ENCODE results near the gene CGB5. TPM values are rescaled to one million over a fixed set of nuclear protein-coding genes. Genes with fewer than 3 reads are reported as not detected.

The CGB5 gene
- total and polyA plus RNA-seq, 9 of the 15 experiments (the other 6 are each of a cell fraction or from before 2014, with no cell fraction given): not detected

DNA sequence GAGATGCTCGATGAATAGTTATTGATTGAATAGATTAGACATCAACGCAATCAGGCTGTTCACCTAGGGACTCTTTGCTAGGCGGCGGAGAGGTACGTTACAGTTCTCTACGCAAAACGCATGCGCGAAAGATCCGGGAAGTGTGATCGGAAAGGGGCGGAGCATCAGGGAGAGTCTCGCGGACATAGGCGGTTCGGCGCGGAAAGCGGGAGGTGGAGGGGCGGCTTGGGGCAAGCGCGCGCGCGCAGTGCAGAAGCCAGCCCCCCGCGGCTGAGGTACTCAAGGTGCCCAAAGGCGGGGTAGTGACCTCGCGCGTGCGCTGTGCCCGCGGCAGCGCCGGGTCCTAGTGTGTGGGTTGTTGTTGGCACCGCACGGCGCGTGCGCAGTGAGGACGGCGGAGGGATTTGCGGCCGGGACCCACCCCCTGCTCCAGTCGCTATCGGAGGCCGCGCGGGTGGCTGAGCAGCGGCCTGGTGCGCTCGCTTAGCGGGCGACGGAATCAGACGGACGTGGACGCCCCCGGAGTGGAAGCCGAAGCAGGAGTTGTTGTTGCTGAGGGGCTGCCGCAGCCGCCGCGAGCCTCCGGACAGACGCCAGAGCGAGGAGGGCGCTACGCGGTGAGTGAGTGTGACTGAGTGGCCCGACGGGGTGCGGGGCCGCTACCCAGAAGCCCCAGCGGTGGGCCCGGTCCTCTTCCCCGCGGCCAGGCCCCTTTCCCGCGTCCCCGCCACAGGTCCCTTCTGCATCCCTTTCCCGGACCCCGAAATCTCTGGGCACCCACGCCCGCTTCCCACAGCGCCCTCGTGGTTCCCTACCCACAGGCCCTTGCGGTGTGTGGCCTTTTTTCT lies 41.6 kb downstream of the CGB5 start, which contains the start of gene SNRNP70 (continued):
- TF ChIP-seq E2F6 (IDR thresholded peaks at IDR 0.05; ENCODE audit: borderline replicate concordance in 1 of 2, extremely low read depth in 1 of 2, insufficient read depth in 1 of 2, insufficient read length in 1 of 2, low read depth in 1 of 2, low read length in 1 of 2, poor library complexity in 1 of 2, severe bottlenecking in 1 of 2) (peak; percentile 70 to 71), MEIS2 (IDR thresholded peaks at IDR 0.05; ENCODE audit: partially characterized antibody) (peak; percentile 95), POLR2AphosphoS2 (IDR thresholded peaks at IDR 0.05; ENCODE audit: low read length) (peak; percentile 67; the same call in 1 of the 2 replicates), GABPB1 (CRISPR knock-in tag; IDR thresholded peaks at IDR 0.05) (peak; percentile 74), KAT8 (IDR thresholded peaks at IDR 0.05; ENCODE audit: low read depth) (no peak), HDGF (IDR thresholded peaks at IDR 0.05) (no peak), KLF1 (tag; IDR thresholded peaks at IDR 0.05) (peak; percentile 59; the same call in 1 of the 2 replicates), FOXK1 (CRISPR knock-in tag; IDR thresholded peaks at IDR 0.05; ENCODE audit: borderline replicate concordance) (0 out of 2 replicates have a peak, but pooled peaks have one; percentile 33), POLR2A (conservative IDR thresholded peaks at IDR 0.05) (peak; percentile 99), DPF2 (IDR thresholded peaks at IDR 0.05) (peak; percentile 52; the same call in 1 of the 2 replicates), CREM (IDR thresholded peaks at IDR 0.05; ENCODE audit: low read depth) (peak; percentile 90), DMBX1 (CRISPR knock-in tag; IDR thresholded peaks at IDR 0.05; ENCODE audit: borderline replicate concordance) (peak; percentile 76; the same call in 1 of the 2 replicates), ZNF655 (CRISPR knock-in tag; IDR thresholded peaks at IDR 0.05) (no peak), SAFB (IDR thresholded peaks at IDR 0.05; ENCODE audit: borderline replicate concordance, low read depth, low read length) (0 out of 2 replicates have a peak, but pooled peaks have one; percentile 36), HIVEP1 (CRISPR knock-in tag; IDR thresholded peaks at IDR 0.05) (peak; percentile 61; the same call in 1 of the 2 replicates), PML (IDR thresholded peaks at IDR 0.05; ENCODE audit: low read length) (peak; percentile 67; the same call in 1 of the 2 replicates), ATF1 (CRISPR knock-in tag; IDR thresholded peaks at IDR 0.05) (no peak), ATF1 (tag; IDR thresholded peaks at IDR 0.05) (peak; percentile 84), ELF4 (CRISPR knock-in tag; IDR thresholded peaks at IDR 0.05) (0 out of 2 replicates have a peak, but pooled peaks have one; percentile 64), NBN (IDR thresholded peaks at IDR 0.05; ENCODE audit: low read depth) (peak; percentile 48; the same call in 1 of the 2 replicates)
- TF ChIP-seq, protein P1, sequence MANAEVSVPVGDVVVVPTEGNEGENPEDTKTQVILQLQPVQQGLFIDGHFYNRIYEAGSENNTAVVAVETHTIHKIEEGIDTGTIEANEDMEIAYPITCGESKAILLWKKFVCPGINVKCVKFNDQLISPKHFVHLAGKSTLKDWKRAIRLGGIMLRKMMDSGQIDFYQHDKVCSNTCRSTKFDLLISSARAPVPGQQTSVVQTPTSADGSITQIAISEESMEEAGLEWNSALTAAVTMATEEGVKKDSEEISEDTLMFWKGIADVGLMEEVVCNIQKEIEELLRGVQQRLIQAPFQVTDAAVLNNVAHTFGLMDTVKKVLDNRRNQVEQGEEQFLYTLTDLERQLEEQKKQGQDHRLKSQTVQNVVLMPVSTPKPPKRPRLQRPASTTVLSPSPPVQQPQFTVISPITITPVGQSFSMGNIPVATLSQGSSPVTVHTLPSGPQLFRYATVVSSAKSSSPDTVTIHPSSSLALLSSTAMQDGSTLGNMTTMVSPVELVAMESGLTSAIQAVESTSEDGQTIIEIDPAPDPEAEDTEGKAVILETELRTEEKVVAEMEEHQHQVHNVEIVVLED (CRISPR knock-in tag; IDR thresholded peaks at IDR 0.05): peak; percentile 62; the same call in 1 of the 2 replicates
- TF ChIP-seq, protein P2, sequence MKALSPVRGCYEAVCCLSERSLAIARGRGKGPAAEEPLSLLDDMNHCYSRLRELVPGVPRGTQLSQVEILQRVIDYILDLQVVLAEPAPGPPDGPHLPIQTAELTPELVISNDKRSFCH (CRISPR knock-in tag; IDR thresholded peaks at IDR 0.05): no peak
- TF ChIP-seq, protein P2 (tag; IDR thresholded peaks at IDR 0.05): 0 out of 2 replicates have a peak, but pooled peaks have one; percentile 62
- TF ChIP-seq, protein P3, sequence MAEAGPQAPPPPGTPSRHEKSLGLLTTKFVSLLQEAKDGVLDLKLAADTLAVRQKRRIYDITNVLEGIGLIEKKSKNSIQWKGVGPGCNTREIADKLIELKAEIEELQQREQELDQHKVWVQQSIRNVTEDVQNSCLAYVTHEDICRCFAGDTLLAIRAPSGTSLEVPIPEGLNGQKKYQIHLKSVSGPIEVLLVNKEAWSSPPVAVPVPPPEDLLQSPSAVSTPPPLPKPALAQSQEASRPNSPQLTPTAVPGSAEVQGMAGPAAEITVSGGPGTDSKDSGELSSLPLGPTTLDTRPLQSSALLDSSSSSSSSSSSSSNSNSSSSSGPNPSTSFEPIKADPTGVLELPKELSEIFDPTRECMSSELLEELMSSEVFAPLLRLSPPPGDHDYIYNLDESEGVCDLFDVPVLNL (CRISPR knock-in tag; IDR thresholded peaks at IDR 0.05; ENCODE audit: low read depth): peak; percentile 19; the same call in 1 of the 2 replicates

Data from K562 (cell line).